ENCODE data around the gene TRMT61A.

- TF ChIP-seq, protein P1, sequence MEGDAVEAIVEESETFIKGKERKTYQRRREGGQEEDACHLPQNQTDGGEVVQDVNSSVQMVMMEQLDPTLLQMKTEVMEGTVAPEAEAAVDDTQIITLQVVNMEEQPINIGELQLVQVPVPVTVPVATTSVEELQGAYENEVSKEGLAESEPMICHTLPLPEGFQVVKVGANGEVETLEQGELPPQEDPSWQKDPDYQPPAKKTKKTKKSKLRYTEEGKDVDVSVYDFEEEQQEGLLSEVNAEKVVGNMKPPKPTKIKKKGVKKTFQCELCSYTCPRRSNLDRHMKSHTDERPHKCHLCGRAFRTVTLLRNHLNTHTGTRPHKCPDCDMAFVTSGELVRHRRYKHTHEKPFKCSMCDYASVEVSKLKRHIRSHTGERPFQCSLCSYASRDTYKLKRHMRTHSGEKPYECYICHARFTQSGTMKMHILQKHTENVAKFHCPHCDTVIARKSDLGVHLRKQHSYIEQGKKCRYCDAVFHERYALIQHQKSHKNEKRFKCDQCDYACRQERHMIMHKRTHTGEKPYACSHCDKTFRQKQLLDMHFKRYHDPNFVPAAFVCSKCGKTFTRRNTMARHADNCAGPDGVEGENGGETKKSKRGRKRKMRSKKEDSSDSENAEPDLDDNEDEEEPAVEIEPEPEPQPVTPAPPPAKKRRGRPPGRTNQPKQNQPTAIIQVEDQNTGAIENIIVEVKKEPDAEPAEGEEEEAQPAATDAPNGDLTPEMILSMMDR (IDR thresholded peaks at IDR 0.05): no peak
- no peak for TF ChIP-seq POLR2A (IDR thresholded peaks at IDR 0.05)
- TF ChIP-seq POLR2AphosphoS5 (IDR thresholded peaks at IDR 0.05): no peak
- TF ChIP-seq EP300 (IDR thresholded peaks at IDR 0.05): no peak
Measured at GRCh38 chr14:103530831-103531230, 1.8 kb downstream of the TRMT61A start.

Measured in stomach (tissue), 4 donors.